ENCODE data around the gene GLI2. TPM values are rescaled to one million over a fixed set of nuclear protein-coding genes. Genes with fewer than 3 reads are reported as not detected.

Gene GLI2
- polyA plus RNA-seq, 3 donors: not detected

- no peak for TF ChIP-seq CTCF (IDR thresholded peaks at IDR 0.05)
- H3K27ac Mint-ChIP-seq: no peak overlapping the region
- H2AFZ ChIP-seq (ENCODE audit: insufficient read depth, low read depth, low read length, poor library complexity, severe bottlenecking): no peak overlapping the region
- peaks cover 0 to 3% (median 0%) of the 10 kb centered on the region in 3 donors for H3K27me3 Mint-ChIP-seq (ENCODE audit: low read depth in 3 of 3)
- no peak overlapping the region for H3K4me3 ChIP-seq (replicated peaks in 1 of 3; ENCODE audit: low read depth in 2 of 3, low read length in 3 of 3)
- no peak for DNase-seq
- no peak overlapping the region for H3K4me3 Mint-ChIP-seq
- no peaks in the 10 kb centered on the region for H4K20me1 ChIP-seq (ENCODE audit: insufficient read depth, low read length)
- intact Hi-C loops (cut with micrococcal nuclease): no loop called here
- no peak overlapping the region for H3K9ac ChIP-seq (ENCODE audit: insufficient read depth, low read length, poor library complexity, severe bottlenecking)
- H3K36me3 ChIP-seq (replicated peaks in 1 of 2; ENCODE audit: control insufficient read depth in 1 of 2, insufficient read depth in 2 of 2, low read length in 2 of 2): no peaks in the 10 kb centered on the region
- no peaks in the 10 kb centered on the region for H3K9me3 ChIP-seq (replicated peaks in 1 of 2; ENCODE audit: control insufficient read depth in 1 of 2, insufficient read depth in 1 of 2, low read length in 2 of 2)
- no peaks in the 10 kb centered on the region for H3K36me3 Mint-ChIP-seq
- no peaks in the 10 kb centered on the region for H3K79me2 ChIP-seq (ENCODE audit: insufficient read depth, low read length)
- 92% methylated on average over 26 of the region's 27 CpGs for WGBS (ENCODE audit: insufficient coverage)
- H3K4me2 ChIP-seq (replicated peaks; ENCODE audit: extremely low read depth, low read length, poor library complexity, severe bottlenecking): no peak overlapping the region
- H3K27me3 ChIP-seq (ENCODE audit: control insufficient read depth in 2 of 2, insufficient read depth in 2 of 2, low read length in 2 of 2): no peaks in the 10 kb centered on the region
- H3K27ac ChIP-seq (ENCODE audit: low read depth in 1 of 2, low read length in 2 of 2): no peak overlapping the region
- H3K9me3 Mint-ChIP-seq: no peaks in the 10 kb centered on the region
- H3K4me1 Mint-ChIP-seq: no peaks in the 10 kb centered on the region
- no peaks in the 10 kb centered on the region for H3K4me1 ChIP-seq (ENCODE audit: control insufficient read depth in 1 of 2, insufficient read depth in 2 of 2, low read length in 2 of 2)
Measured at GRCh38 chr2:120765678-120766469, 30.2 kb downstream of the GLI2 start.

GRCh38 chr2:120766470-120767351, 31.0 kb downstream of the GLI2 start:
- H3K4me2 ChIP-seq (replicated peaks; ENCODE audit: extremely low read depth, low read length, poor library complexity, severe bottlenecking): no peak overlapping the region
- no peaks in the 10 kb centered on the region for H3K27me3 ChIP-seq (ENCODE audit: control insufficient read depth in 2 of 2, insufficient read depth in 2 of 2, low read length in 2 of 2)
- TF ChIP-seq CTCF (IDR thresholded peaks at IDR 0.05): no peak
- no peaks in the 10 kb centered on the region for H3K4me1 Mint-ChIP-seq
- 93% methylated on average over 12 of the region's 14 CpGs for WGBS (ENCODE audit: insufficient coverage)
- H3K27me3 Mint-ChIP-seq (ENCODE audit: low read depth in 3 of 3): peaks cover 0 to under 1% (median 0%) of the 10 kb centered on the region in 3 donors
- no peaks in the 10 kb centered on the region for H3K36me3 Mint-ChIP-seq
- H3K9ac ChIP-seq (ENCODE audit: insufficient read depth, low read length, poor library complexity, severe bottlenecking): no peak overlapping the region
- no peaks in the 10 kb centered on the region for H3K4me1 ChIP-seq (ENCODE audit: control insufficient read depth in 1 of 2, insufficient read depth in 2 of 2, low read length in 2 of 2)
- H3K36me3 ChIP-seq (replicated peaks in 1 of 2; ENCODE audit: control insufficient read depth in 1 of 2, insufficient read depth in 2 of 2, low read length in 2 of 2): no peaks in the 10 kb centered on the region
- no peaks in the 10 kb centered on the region for H3K79me2 ChIP-seq (ENCODE audit: insufficient read depth, low read length)
- H4K20me1 ChIP-seq (ENCODE audit: insufficient read depth, low read length): no peaks in the 10 kb centered on the region
- H3K9me3 ChIP-seq (replicated peaks in 1 of 2; ENCODE audit: control insufficient read depth in 1 of 2, insufficient read depth in 1 of 2, low read length in 2 of 2): no peaks in the 10 kb centered on the region
- no peak overlapping the region for H3K27ac Mint-ChIP-seq
- no peak overlapping the region for H3K4me3 Mint-ChIP-seq
- intact Hi-C loops (cut with micrococcal nuclease): no loop called here
- no peak overlapping the region for H3K4me3 ChIP-seq (replicated peaks in 1 of 3; ENCODE audit: low read depth in 2 of 3, low read length in 3 of 3)
- H2AFZ ChIP-seq (ENCODE audit: insufficient read depth, low read depth, low read length, poor library complexity, severe bottlenecking): no peak overlapping the region
- DNase-seq: no peak
- no peaks in the 10 kb centered on the region for H3K9me3 Mint-ChIP-seq
- no peak overlapping the region for H3K27ac ChIP-seq (ENCODE audit: low read depth in 1 of 2, low read length in 2 of 2)

All from CD14-positive monocyte (primary cell).